ENCODE data around the gene KLHDC1.

The KLHDC1 gene

GRCh38 chr14:49783394-49784014 lies 90.6 kb downstream of the KLHDC1 start:
- no peak for DNase-seq (ENCODE audit: low spot score)

- no peak for DNase-seq (ENCODE audit: low spot score)
Measured at GRCh38 chr14:49786315-49786714, 93.4 kb downstream of the KLHDC1 start.

- DNase-seq (ENCODE audit: low spot score): no peak
Measured at GRCh38 chr14:49792618-49793017, 99.7 kb downstream of the KLHDC1 start.

- DNase-seq (ENCODE audit: low spot score): no peak
Measured at GRCh38 chr14:49796025-49796424, 103.1 kb downstream of the KLHDC1 start.

Measured in germinal center (tissue), 1 donor.